NCI-H1417 treated with DMSO at 0.1 percent for 48 hours (cell line): ENCODE measurements around the gene NDUFS1.
"Not testable (repeated sequence)": the region's sequence is repeated elsewhere in the genome, so short reads cannot be mapped to it uniquely, and the experiment has no call there.

ENCODE experiments used
- DNase-seq: peaks from one replicate; lab custom pipeline; 2025; lab: John Stamatoyannopoulos, UW

NDUFS1 gene

GRCh38 chr2:206159346-206160124 is at the start of gene NDUFS1, which contains the start of gene EEF1B2:
NDUFS1 (minus strand) TSS chr2:206159444; CDS start chr2:206153678, 5,766 bp downstream.
EEF1B2 (plus strand) TSS chr2:206159895; CDS start chr2:206159980, 85 bp downstream.
- DNase-seq = peak; percentile 72

- no peak for DNase-seq
These were observed 49.7 kb upstream of the NDUFS1 start for GRCh38 chr2:206208900-206209299.

- not testable (repeated sequence) for DNase-seq
These were observed 48.1 kb upstream of the NDUFS1 start for GRCh38 chr2:206207316-206207715.

- no peak for DNase-seq
These were observed 45.5 kb upstream of the NDUFS1 start for GRCh38 chr2:206204710-206205109.

- DNase-seq = no peak
These were observed 44.1 kb upstream of the NDUFS1 start for GRCh38 chr2:206203331-206203730.

- DNase-seq = no peak
These were observed 43.2 kb upstream of the NDUFS1 start for GRCh38 chr2:206202446-206202845.

- DNase-seq = no peak
These were observed 42.0 kb upstream of the NDUFS1 start for GRCh38 chr2:206201075-206201848.

GRCh38 chr2:206198677-206199076 is 39.4 kb upstream of the NDUFS1 start:
- DNase-seq = no peak

- DNase-seq = no peak
These were observed 34.6 kb upstream of the NDUFS1 start for GRCh38 chr2:206193671-206194357.

GRCh38 chr2:206192157-206192556 is 32.9 kb upstream of the NDUFS1 start:
- DNase-seq = no peak

- DNase-seq = no peak
These were observed 31.4 kb upstream of the NDUFS1 start for GRCh38 chr2:206190689-206191088.

GRCh38 chr2:206190111-206190510 is 30.9 kb upstream of the NDUFS1 start:
- DNase-seq = no peak

GRCh38 chr2:206189691-206190090 is 30.4 kb upstream of the NDUFS1 start:
- no peak for DNase-seq

- DNase-seq = not testable (repeated sequence)
These were observed 22.3 kb upstream of the NDUFS1 start for GRCh38 chr2:206181526-206181925.

GRCh38 chr2:206176901-206177300 is 17.7 kb upstream of the NDUFS1 start:
- DNase-seq = no peak

- no peak for DNase-seq
These were observed 16.9 kb upstream of the NDUFS1 start for GRCh38 chr2:206176121-206176520.

GRCh38 chr2:206173147-206173546 is 13.9 kb upstream of the NDUFS1 start:
- no peak for DNase-seq

- not testable (repeated sequence) for DNase-seq
These were observed 12.6 kb upstream of the NDUFS1 start for GRCh38 chr2:206171624-206172397.

- not testable (repeated sequence) for DNase-seq
These were observed 9.0 kb upstream of the NDUFS1 start for GRCh38 chr2:206168230-206168629.

- DNase-seq = no peak
These were observed 5.1 kb upstream of the NDUFS1 start for GRCh38 chr2:206164261-206164862.

GRCh38 chr2:206163251-206163880 is 4.1 kb upstream of the NDUFS1 start:
- no peak for DNase-seq
